Measurements from ENCODE around the gene UGT3A1. TPM values are rescaled to one million over a fixed set of nuclear protein-coding genes. Genes with fewer than 3 reads are reported as not detected.

The UGT3A1 gene
- total RNA-seq: 34.4 TPM

DNA sequence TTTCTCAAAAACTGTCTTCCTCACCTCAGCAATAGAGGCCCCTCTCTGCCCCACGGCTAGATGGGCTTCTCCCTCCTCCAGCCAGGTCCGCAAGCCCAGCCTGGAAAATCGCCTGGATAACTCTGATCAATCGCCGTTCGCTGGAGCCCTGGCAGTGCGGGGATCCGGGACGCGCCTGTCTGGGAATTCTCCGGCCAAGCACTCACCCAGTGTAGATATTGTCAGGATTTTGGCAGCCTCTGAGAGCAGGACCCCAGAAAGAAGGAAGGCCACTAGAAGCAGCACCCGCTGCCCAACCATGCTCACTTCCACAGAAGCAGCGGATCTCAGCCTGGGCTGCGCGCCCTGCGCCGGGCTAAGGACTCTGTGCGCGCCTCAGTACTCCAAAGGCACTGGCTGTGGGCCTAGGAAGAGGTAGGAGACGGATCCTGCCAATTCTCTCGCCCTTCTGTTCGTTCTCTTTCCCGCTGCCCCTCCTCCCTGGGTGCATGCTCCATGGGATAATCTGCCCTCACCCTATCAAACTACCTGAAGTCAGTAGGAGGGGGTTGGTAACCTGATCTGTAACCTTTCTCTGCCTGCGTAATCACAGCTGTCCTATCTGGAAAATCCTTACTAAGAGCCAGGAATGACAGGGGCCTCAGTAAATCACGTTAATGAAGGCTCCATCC lies at the start of gene UGT3A1:
TSS of gene UGT3A1 (minus strand) at position 450 of the 671 bp plus-strand sequence. CDS start at position 300, 150 bp downstream.

DNA sequence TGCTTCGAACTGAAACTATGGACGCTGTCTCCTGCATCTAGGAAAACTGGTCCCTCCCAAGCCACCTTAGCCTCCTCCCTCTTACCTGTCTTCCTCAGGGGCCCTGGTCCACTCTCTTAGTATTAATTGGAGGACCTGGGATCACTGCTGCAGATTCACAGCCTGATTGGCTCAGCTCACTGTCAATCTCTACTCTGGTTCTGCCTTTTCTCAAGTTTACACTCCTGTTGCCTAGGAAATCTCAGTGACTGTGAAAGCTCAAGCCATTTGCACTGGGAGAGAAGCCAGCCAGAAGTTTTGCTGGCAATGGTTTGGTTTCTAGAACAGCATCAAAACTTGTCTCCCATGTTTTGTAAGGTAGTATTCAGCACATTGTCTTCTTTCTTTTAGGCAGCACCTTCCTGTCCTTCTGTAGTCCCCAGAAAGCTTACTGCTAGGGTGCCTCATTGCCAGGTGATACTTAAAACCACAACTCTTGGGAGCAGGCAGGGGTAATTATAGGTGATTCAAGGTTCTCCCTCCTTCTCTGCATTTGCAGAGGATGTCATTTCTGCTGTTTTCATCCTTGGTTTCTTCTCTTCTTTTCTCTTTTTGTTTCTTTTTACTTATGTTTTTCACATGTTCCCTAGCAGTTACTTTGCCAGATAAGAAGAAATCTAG lies 52.5 kb downstream of the UGT3A1 start, which contains the start of gene CAPSL:
TSS of gene CAPSL (minus strand) at position 55 of the 660 bp plus-strand sequence. CDS start 17,502 bp downstream, outside the sequence.

Other genes with a start within 250 kb of the UGT3A1 start
- 1.6 TPM for gene IL7R, start 134.5 kb downstream of the UGT3A1 start, total RNA-seq
- 2.2 TPM for gene CAPSL, start 52.8 kb downstream of the UGT3A1 start, total RNA-seq
- 4.4 TPM for gene UGT3A2, start 75.5 kb upstream of the UGT3A1 start, total RNA-seq
- 14.7 TPM for gene LMBRD2, start 160.5 kb upstream of the UGT3A1 start, total RNA-seq
- gene SKP2, start 160.7 kb upstream of the UGT3A1 start, total RNA-seq: 29.9 TPM